Lower lobe of right lung (tissue), 2 donors: ENCODE results near the gene IL17RA. TPM values are rescaled to one million over a fixed set of nuclear protein-coding genes. Genes with fewer than 3 reads are reported as not detected.
A peak's percentile ranks its signal among the peaks of the same experiment; 100 is the strongest.

Experiments
- ATAC-seq, 2 donors: fragments of 200-7000 bp; cut with Tn5 transposase; one replicate each; pipeline ENCODE4 v1.9.1; 2020 to 2022; ENCODE audit warnings: mild to moderate bottlenecking in 2 of 2, moderate library complexity in 2 of 2
- DNase-seq: peaks from one replicate; pipeline ENCODE4 v3.0.0-alpha.2; 2020
- H3K27ac ChIP-seq: fragments of 200-600 bp; one replicate; pipeline ENCODE4 v1.8.0; 2022
- H3K27me3 ChIP-seq: fragments of 200-600 bp; one replicate; pipeline ENCODE4 v1.8.0; 2022; ENCODE audit warnings: low read depth
- H3K36me3 ChIP-seq: fragments of 200-600 bp; one replicate; pipeline ENCODE4 v1.8.0; 2022; ENCODE audit warnings: mild to moderate bottlenecking
- H3K4me1 ChIP-seq: fragments of 200-600 bp; one replicate; pipeline ENCODE4 v1.8.0; 2022
- H3K4me3 ChIP-seq: fragments of 200-600 bp; one replicate; pipeline ENCODE4 v1.8.0; 2022; ENCODE audit warnings: mild to moderate bottlenecking
- H3K9me3 ChIP-seq: fragments of 200-600 bp; one replicate; pipeline ENCODE4 v1.8.0; 2022
- CTCF ChIP-seq: fragments of 200-600 bp; IDR thresholded peaks from one replicate; pipeline ENCODE4 v1.8.0; 2022; ENCODE audit warnings: antibody characterized with exemption, mild to moderate bottlenecking
- intact Hi-C: fragments of 100-400 bp; cut with DNase I; formaldehyde crosslinking; loops from one replicate; pipeline ENCODE4 v1.11.0; 2022
- total RNA-seq: library from RNA; stranded (reverse); fragmentation: NEBNext Ultra II Directional; extraction: Animal tissue kit (Norgen Biotek cat#: 25700); gene quantifications from one replicate; pipeline ENCODE4 v1.2.1, GENCODE V29; 2021
- donor health status: DM: no; HTN: yes; CAD: no; lungs with severe emphysema.

The IL17RA gene
- total RNA-seq, 1 donor from 2014 or later, result 54.8 TPM

GRCh38 chr22:17098379-17098819 lies 13.6 kb downstream of the IL17RA start:
- H3K9me3 ChIP-seq, result no peaks in the 10 kb centered on the region
- peak; percentile 65 for DNase-seq
- H3K4me1 ChIP-seq, result peaks cover 53% of the 10 kb centered on the region
- TF ChIP-seq CTCF, result no peak
- H3K4me3 ChIP-seq, result no peak overlapping the region
- H3K27me3 ChIP-seq, result no peaks in the 10 kb centered on the region
- H3K36me3 ChIP-seq, result peaks cover 70% of the 10 kb centered on the region
- ATAC-seq, result peak; percentile 78 to 79
- intact Hi-C loops, result no loop called here
- H3K27ac ChIP-seq, result no peak overlapping the region

GRCh38 chr22:17100621-17101020 lies 15.8 kb downstream of the IL17RA start:
- no peak overlapping the region for H3K27ac ChIP-seq
- no peak for TF ChIP-seq CTCF
- intact Hi-C loops, result no loop called here
- ATAC-seq (peak; percentile 22 to 46), DNase-seq (no peak)
- no peaks in the 10 kb centered on the region for H3K27me3 ChIP-seq
- H3K4me1 ChIP-seq, result peaks cover 57% of the 10 kb centered on the region
- H3K36me3 ChIP-seq, result peaks cover 81% of the 10 kb centered on the region
- H3K9me3 ChIP-seq, result no peaks in the 10 kb centered on the region
- no peak overlapping the region for H3K4me3 ChIP-seq

- intact Hi-C loops, result no loop called here
- DNase-seq, result no peak
- Histone ChIP-seq H3K27ac (no peak overlapping the region), H3K9me3 (no peaks in the 10 kb centered on the region), H3K27me3 (no peaks in the 10 kb centered on the region), H3K4me3 (no peak overlapping the region), H3K36me3 (peaks cover 92% of the 10 kb centered on the region), H3K4me1 (peaks cover 61% of the 10 kb centered on the region)
- peak in 1 of 2 donors; percentile 50 for ATAC-seq
- no peak for TF ChIP-seq CTCF
These were observed 16.9 kb downstream of the IL17RA start for GRCh38 chr22:17101475-17102296.

- DNase-seq (no peak), ATAC-seq (no peak)
- no peak overlapping the region for H3K27ac ChIP-seq
- peaks cover 93% of the 10 kb centered on the region for H3K36me3 ChIP-seq
- no peaks in the 10 kb centered on the region for H3K9me3 ChIP-seq
- no peak for TF ChIP-seq CTCF
- H3K27me3 ChIP-seq, result no peaks in the 10 kb centered on the region
- intact Hi-C loops, result no loop called here
- no peak overlapping the region for H3K4me3 ChIP-seq
- peaks cover 59% of the 10 kb centered on the region for H3K4me1 ChIP-seq
These were observed 17.5 kb downstream of the IL17RA start for GRCh38 chr22:17102297-17102667.

- no peak overlapping the region for H3K4me3 ChIP-seq
- ATAC-seq (no peak), DNase-seq (no peak)
- H3K9me3 ChIP-seq, result no peaks in the 10 kb centered on the region
- no peak overlapping the region for H3K27ac ChIP-seq
- intact Hi-C loops, result no loop called here
- no peaks in the 10 kb centered on the region for H3K27me3 ChIP-seq
- peaks cover 57% of the 10 kb centered on the region for H3K4me1 ChIP-seq
- H3K36me3 ChIP-seq, result peaks cover 93% of the 10 kb centered on the region
- no peak for TF ChIP-seq CTCF
These were observed 18.6 kb downstream of the IL17RA start for GRCh38 chr22:17103351-17103750.
